ENCODE measurements around the gene DYSF. TPM values are rescaled to one million over a fixed set of nuclear protein-coding genes. Genes with fewer than 3 reads are reported as not detected.

The DYSF gene
- total RNA-seq, 4 donors from 2014 or later = 3.7 to 18.7 (median 10.6) TPM

- intact Hi-C loops (cut with DNase I; ENCODE audit: low total_unique reads) = no loop called here
- WGBS, 2 donors (ENCODE audit: low coverage in 1 of 2) = 73% methylated on average over 8 of the region's 8 CpGs; no CpG with 5 or more reads in 1 of the 2 donors
- TF ChIP-seq CTCF (IDR thresholded peaks at IDR 0.05) (no peak), POLR2AphosphoS5 (IDR thresholded peaks at IDR 0.05) (no peak), POLR2A (IDR thresholded peaks at IDR 0.05) (no peak), EP300 (IDR thresholded peaks at IDR 0.05; ENCODE audit: low read depth) (no peak)
- no peak for DNase-seq
- peaks cover 8 to 54% (median 30%) of the 10 kb centered on the region in 4 donors for H3K4me1 ChIP-seq
- no peak overlapping the region for H3K4me3 ChIP-seq
- H3K27me3 ChIP-seq = peaks cover 36% of the 10 kb centered on the region
- in situ Hi-C loops (cut with MboI; ENCODE audit: low pct_ligation_motif_present in 1 of 4, low pct_unique_long_range_greater_than_20kb in 1 of 4, low sequenced_read_pairs in 3 of 4) = no loop called here
- peak overlapping the region; percentile 61 to 76 (median 65) for H3K27ac ChIP-seq
- H3K36me3 ChIP-seq = no peaks in the 10 kb centered on the region
- H3K9me3 ChIP-seq = no peaks in the 10 kb centered on the region
Observed at GRCh38 chr2:71455011-71455740, 1.8 kb downstream of the DYSF start.

GRCh38 chr2:71455741-71456569 is 2.6 kb downstream of the DYSF start:
- Histone ChIP-seq H3K4me3 (no peak overlapping the region), H3K27me3 (peaks cover 36% of the 10 kb centered on the region), H3K36me3 (no peaks in the 10 kb centered on the region), H3K9me3 (no peaks in the 10 kb centered on the region), H3K4me1 (peaks cover 8 to 54% (median 30%) of the 10 kb centered on the region in 4 donors), H3K27ac (peak overlapping the region; percentile 61 to 76 (median 65))
- in situ Hi-C loops (cut with MboI; ENCODE audit: low pct_ligation_motif_present in 1 of 4, low pct_unique_long_range_greater_than_20kb in 1 of 4, low sequenced_read_pairs in 3 of 4) = no loop called here
- 56 to 80% methylated on average over 1 to 6 of the region's 6 CpGs for WGBS, 2 donors (ENCODE audit: low coverage in 1 of 2)
- TF ChIP-seq EP300 (IDR thresholded peaks at IDR 0.05; ENCODE audit: low read depth) = no peak
- no peak for TF ChIP-seq POLR2AphosphoS5 (IDR thresholded peaks at IDR 0.05)
- no peak for DNase-seq
- intact Hi-C loops (cut with DNase I; ENCODE audit: low total_unique reads) = no loop called here

GRCh38 chr2:71456617-71457016 is 3.3 kb downstream of the DYSF start:
- Histone ChIP-seq H3K27me3 (peaks cover 36% of the 10 kb centered on the region), H3K4me3 (no peak overlapping the region), H3K27ac (peak overlapping the region; percentile 61 to 76 (median 65)), H3K9me3 (no peaks in the 10 kb centered on the region), H3K4me1 (peaks cover 8 to 54% (median 30%) of the 10 kb centered on the region in 4 donors), H3K36me3 (no peaks in the 10 kb centered on the region)
- whole genome bisulfite sequencing, 2 donors (ENCODE audit: low coverage in 1 of 2) = 43% methylated on average over 1 of the region's 1 CpG; no CpG with 5 or more reads in 1 of the 2 donors
- intact Hi-C loops (cut with DNase I; ENCODE audit: low total_unique reads) (no loop called here), in situ Hi-C loops (cut with MboI; ENCODE audit: low pct_ligation_motif_present in 1 of 4, low pct_unique_long_range_greater_than_20kb in 1 of 4, low sequenced_read_pairs in 3 of 4) (no loop called here)
- TF ChIP-seq CTCF (IDR thresholded peaks at IDR 0.05) (no peak), EP300 (IDR thresholded peaks at IDR 0.05; ENCODE audit: low read depth) (no peak), POLR2AphosphoS5 (IDR thresholded peaks at IDR 0.05) (no peak), POLR2A (IDR thresholded peaks at IDR 0.05) (no peak)
- DNase-seq = no peak

- Histone ChIP-seq H3K4me3 (no peak overlapping the region), H3K9me3 (no peaks in the 10 kb centered on the region), H3K36me3 (no peaks in the 10 kb centered on the region), H3K4me1 (peaks cover 8 to 52% (median 30%) of the 10 kb centered on the region in 4 donors), H3K27ac (peak overlapping the region; percentile 27 to 76 (median 62)), H3K27me3 (peaks cover 35% of the 10 kb centered on the region)
- 98% methylated on average over 9 of the region's 9 CpGs; no CpG with 5 or more reads in 1 of the 2 donors for WGBS, 2 donors (ENCODE audit: low coverage in 1 of 2)
- TF ChIP-seq EP300 (IDR thresholded peaks at IDR 0.05; ENCODE audit: low read depth) (no peak), POLR2A (IDR thresholded peaks at IDR 0.05) (no peak), CTCF (IDR thresholded peaks at IDR 0.05) (no peak), POLR2AphosphoS5 (IDR thresholded peaks at IDR 0.05) (no peak)
- no peak for DNase-seq
- intact Hi-C loops (cut with DNase I; ENCODE audit: low total_unique reads) = no loop called here
- in situ Hi-C loops (cut with MboI; ENCODE audit: low pct_ligation_motif_present in 1 of 4, low pct_unique_long_range_greater_than_20kb in 1 of 4, low sequenced_read_pairs in 3 of 4) = no loop called here
Observed at GRCh38 chr2:71457123-71457915, 4.0 kb downstream of the DYSF start.

All from transverse colon (tissue), 4 donors.